ENCODE results near the gene GFY.

GRCh38 chr19:49437231-49437630 is 12.0 kb downstream of the GFY start:
- TF ChIP-seq, protein P1, sequence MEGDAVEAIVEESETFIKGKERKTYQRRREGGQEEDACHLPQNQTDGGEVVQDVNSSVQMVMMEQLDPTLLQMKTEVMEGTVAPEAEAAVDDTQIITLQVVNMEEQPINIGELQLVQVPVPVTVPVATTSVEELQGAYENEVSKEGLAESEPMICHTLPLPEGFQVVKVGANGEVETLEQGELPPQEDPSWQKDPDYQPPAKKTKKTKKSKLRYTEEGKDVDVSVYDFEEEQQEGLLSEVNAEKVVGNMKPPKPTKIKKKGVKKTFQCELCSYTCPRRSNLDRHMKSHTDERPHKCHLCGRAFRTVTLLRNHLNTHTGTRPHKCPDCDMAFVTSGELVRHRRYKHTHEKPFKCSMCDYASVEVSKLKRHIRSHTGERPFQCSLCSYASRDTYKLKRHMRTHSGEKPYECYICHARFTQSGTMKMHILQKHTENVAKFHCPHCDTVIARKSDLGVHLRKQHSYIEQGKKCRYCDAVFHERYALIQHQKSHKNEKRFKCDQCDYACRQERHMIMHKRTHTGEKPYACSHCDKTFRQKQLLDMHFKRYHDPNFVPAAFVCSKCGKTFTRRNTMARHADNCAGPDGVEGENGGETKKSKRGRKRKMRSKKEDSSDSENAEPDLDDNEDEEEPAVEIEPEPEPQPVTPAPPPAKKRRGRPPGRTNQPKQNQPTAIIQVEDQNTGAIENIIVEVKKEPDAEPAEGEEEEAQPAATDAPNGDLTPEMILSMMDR (IDR thresholded peaks at IDR 0.05; ENCODE audit: extremely low read depth in 1 of 2, insufficient read depth in 1 of 2, low read depth in 1 of 2, low read length in 2 of 2), result no peak
- TF ChIP-seq EZH2 (IDR thresholded peaks at IDR 0.05; ENCODE audit: borderline replicate concordance, low read depth, low read length, severe bottlenecking) (no peak), POLR2A (IDR thresholded peaks at IDR 0.05; ENCODE audit: low read depth, low read length) (no peak), MAX (IDR thresholded peaks at IDR 0.05; ENCODE audit: insufficient read depth, insufficient read length) (no peak), FOS (IDR thresholded peaks at IDR 0.05; ENCODE audit: borderline replicate concordance, insufficient read depth, low read length) (no peak), POLR2AphosphoS5 (IDR thresholded peaks at IDR 0.05; ENCODE audit: insufficient read depth, low read depth, low read length) (no peak)

All from endothelial cell of umbilical vein (primary cell).